Body of pancreas (tissue), 4 donors: ENCODE data around the gene SMG9.

Experiments used
- POLR2A ChIP-seq, 3 donors: fragments of 450-650 bp; IDR thresholded peaks; one replicate each; pipeline ENCODE4 v1.6.1; 2016; ENCODE audit warnings: antibody characterized with exemption in 3 of 3, mild to moderate bottlenecking in 2 of 3
- TF ChIP-seq, protein P1 (sequence below), 7 experiments: fragments of 450-650 bp in 4 of 7; fragments of 200-600 bp in 3 of 7; sonication (generic) in 3 of 7; IDR thresholded peaks; one replicate each; pipeline ENCODE4 v1.5.1; 2016 to 2019; ENCODE audit warnings: antibody characterized with exemption in 7 of 7

DNA sequence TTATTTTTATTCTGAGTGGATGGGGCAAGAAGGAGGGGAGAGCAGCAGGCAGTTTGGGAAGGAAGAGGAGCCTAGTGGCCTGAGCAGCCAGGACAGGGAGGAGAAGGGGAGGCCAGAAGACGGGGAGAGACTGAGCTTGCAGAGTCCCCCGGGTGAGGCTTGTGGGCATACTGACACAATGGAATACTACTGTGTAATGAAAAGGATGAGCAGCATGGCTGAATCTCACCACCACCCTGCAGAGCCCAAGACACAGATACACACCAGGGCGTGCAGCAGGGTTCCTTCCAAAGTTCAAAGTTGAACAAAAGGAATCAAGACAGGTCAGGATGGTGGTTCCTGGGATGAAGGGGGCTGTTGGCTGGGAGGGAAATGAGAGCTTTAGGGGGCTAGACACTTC, 8.1 kb upstream of the SMG9 start:
- no peak for TF ChIP-seq POLR2A (IDR thresholded peaks at IDR 0.05)
- TF ChIP-seq, protein P1, sequence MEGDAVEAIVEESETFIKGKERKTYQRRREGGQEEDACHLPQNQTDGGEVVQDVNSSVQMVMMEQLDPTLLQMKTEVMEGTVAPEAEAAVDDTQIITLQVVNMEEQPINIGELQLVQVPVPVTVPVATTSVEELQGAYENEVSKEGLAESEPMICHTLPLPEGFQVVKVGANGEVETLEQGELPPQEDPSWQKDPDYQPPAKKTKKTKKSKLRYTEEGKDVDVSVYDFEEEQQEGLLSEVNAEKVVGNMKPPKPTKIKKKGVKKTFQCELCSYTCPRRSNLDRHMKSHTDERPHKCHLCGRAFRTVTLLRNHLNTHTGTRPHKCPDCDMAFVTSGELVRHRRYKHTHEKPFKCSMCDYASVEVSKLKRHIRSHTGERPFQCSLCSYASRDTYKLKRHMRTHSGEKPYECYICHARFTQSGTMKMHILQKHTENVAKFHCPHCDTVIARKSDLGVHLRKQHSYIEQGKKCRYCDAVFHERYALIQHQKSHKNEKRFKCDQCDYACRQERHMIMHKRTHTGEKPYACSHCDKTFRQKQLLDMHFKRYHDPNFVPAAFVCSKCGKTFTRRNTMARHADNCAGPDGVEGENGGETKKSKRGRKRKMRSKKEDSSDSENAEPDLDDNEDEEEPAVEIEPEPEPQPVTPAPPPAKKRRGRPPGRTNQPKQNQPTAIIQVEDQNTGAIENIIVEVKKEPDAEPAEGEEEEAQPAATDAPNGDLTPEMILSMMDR (IDR thresholded peaks at IDR 0.05), result no peak
